GM18867 (cell line): Measurements from ENCODE around the gene ILF3.

Source experiments
- ATAC-seq: cut with Tn5 transposase; IDR thresholded peaks from one replicate; pipeline ENCODE4 v1.9.1; 2021; ENCODE audit warnings: mild to moderate bottlenecking, moderate library complexity; ENCODE audit not compliant: unreplicated experiment

Gene ILF3

GRCh38 chr19:10694706-10695307, 40.7 kb downstream of the ILF3 start:
- ATAC-seq = no peak

- ATAC-seq = peak; percentile 55
Observed at GRCh38 chr19:10695401-10696398, 41.6 kb downstream of the ILF3 start.

- ATAC-seq = no peak
Observed at GRCh38 chr19:10699650-10700335, 45.6 kb downstream of the ILF3 start.

GRCh38 chr19:10701955-10702525, 47.9 kb downstream of the ILF3 start:
- ATAC-seq = peak; percentile 26

- ATAC-seq = no peak
Observed at GRCh38 chr19:10706990-10707389, 52.8 kb downstream of the ILF3 start.

- ATAC-seq = no peak
Observed at GRCh38 chr19:10707440-10707839, 53.3 kb downstream of the ILF3 start.

- ATAC-seq = no peak
Observed at GRCh38 chr19:10708291-10708690, 54.1 kb downstream of the ILF3 start.

- no peak for ATAC-seq
Observed at GRCh38 chr19:10712045-10712444, 57.9 kb downstream of the ILF3 start.

- ATAC-seq = no peak
Observed at GRCh38 chr19:10712754-10713153, 58.6 kb downstream of the ILF3 start.

GRCh38 chr19:10713317-10713716, 59.2 kb downstream of the ILF3 start:
- no peak for ATAC-seq

- no peak for ATAC-seq
Observed at GRCh38 chr19:10717054-10717355, 62.9 kb downstream of the ILF3 start.

GRCh38 chr19:10717356-10718204, 63.4 kb downstream of the ILF3 start, which contains the start of gene DNM2:
Gene DNM2, plus strand, starts transcription at chr19:10718079. Its CDS starts 164 bp downstream, at chr19:10718243.
- ATAC-seq = peak; percentile 81

- ATAC-seq = peak; percentile 19
Observed at GRCh38 chr19:10718205-10719196, 64.4 kb downstream of the ILF3 start.

- no peak for ATAC-seq
Observed at GRCh38 chr19:10719466-10719961, 65.4 kb downstream of the ILF3 start.

- ATAC-seq = no peak
Observed at GRCh38 chr19:10720607-10721125, 66.5 kb downstream of the ILF3 start.

GRCh38 chr19:10723591-10723990, 69.4 kb downstream of the ILF3 start:
- ATAC-seq = no peak

GRCh38 chr19:10724573-10725071, 70.5 kb downstream of the ILF3 start:
- no peak for ATAC-seq

GRCh38 chr19:10725415-10725814, 71.3 kb downstream of the ILF3 start:
- ATAC-seq = no peak
